Activated CD4-positive, alpha-beta T cell treated with anti-CD3 and anti-CD28 coated beads, Interleukin-2, amount 50 U/mL, for 24 hours (primary cell): ENCODE results near the gene OR5B12.
"Not testable (repeated sequence)": the region's sequence is repeated elsewhere in the genome, so short reads cannot be mapped to it uniquely, and the experiment has no call there.

Source experiments
- DNase-seq, 2 donors: peaks; one replicate each; pipeline ENCODE4 v3.0.0-alpha.2; 2020; ENCODE audit warnings: low read depth in 1 of 2, low spot score in 1 of 2

OR5B12 gene

GRCh38 chr11:58442136-58442535 lies at the start of gene OR5B12:
Gene OR5B12 (minus strand): TSS chr11:58442236. CDS start chr11:58440151, 2,085 bp downstream.
- no peak for DNase-seq

GRCh38 chr11:58490827-58491226 lies 48.8 kb upstream of the OR5B12 start:
- DNase-seq, result no peak

GRCh38 chr11:58487170-58487569 lies 45.1 kb upstream of the OR5B12 start:
- no peak for DNase-seq

- no peak for DNase-seq
Observed at GRCh38 chr11:58485961-58486360, 43.9 kb upstream of the OR5B12 start.

GRCh38 chr11:58471892-58472291 lies 29.9 kb upstream of the OR5B12 start:
- no peak for DNase-seq

- DNase-seq, result no peak
Observed at GRCh38 chr11:58466293-58466692, 24.3 kb upstream of the OR5B12 start.

GRCh38 chr11:58465690-58466089 lies 23.7 kb upstream of the OR5B12 start:
- no peak for DNase-seq

- no peak for DNase-seq
Observed at GRCh38 chr11:58451585-58451984, 9.5 kb upstream of the OR5B12 start.

- no peak for DNase-seq
Observed at GRCh38 chr11:58446294-58446693, 4.3 kb upstream of the OR5B12 start.

GRCh38 chr11:58444300-58444699 lies 2.3 kb upstream of the OR5B12 start:
- no peak for DNase-seq

- DNase-seq, result no peak
Observed at GRCh38 chr11:58438486-58438885, 3.5 kb downstream of the OR5B12 start.

- no peak for DNase-seq
Observed at GRCh38 chr11:58434217-58434616, 7.8 kb downstream of the OR5B12 start.

GRCh38 chr11:58433638-58434203 lies 8.3 kb downstream of the OR5B12 start:
- DNase-seq, result no peak

- DNase-seq, result no peak
Observed at GRCh38 chr11:58429273-58429672, 12.8 kb downstream of the OR5B12 start.

GRCh38 chr11:58428021-58428420 lies 14.0 kb downstream of the OR5B12 start, which contains the start of gene OR5B2:
Gene OR5B2 (minus strand): TSS chr11:58428121. CDS start chr11:58423261, 4,860 bp downstream.
- DNase-seq, result no peak

- no peak for DNase-seq
Observed at GRCh38 chr11:58406774-58407173, 35.3 kb downstream of the OR5B12 start, which contains the start of gene OR5B3. Gene OR5B3 (minus strand): TSS chr11:58406874. CDS start chr11:58403409, 3,465 bp downstream.

GRCh38 chr11:58399622-58400021 lies 42.4 kb downstream of the OR5B12 start:
- DNase-seq, result not testable (repeated sequence)

- no peak for DNase-seq
Observed at GRCh38 chr11:58395581-58395980, 46.5 kb downstream of the OR5B12 start.

GRCh38 chr11:58394195-58394594 lies 47.8 kb downstream of the OR5B12 start:
- DNase-seq, result no peak

- DNase-seq, result no peak
Observed at GRCh38 chr11:58392746-58393145, 49.3 kb downstream of the OR5B12 start.

GRCh38 chr11:58391879-58392278 lies 50.2 kb downstream of the OR5B12 start:
- DNase-seq, result no peak

- no peak for DNase-seq
Observed at GRCh38 chr11:58390551-58391063, 51.4 kb downstream of the OR5B12 start.
